IMR-90 (cell line): ENCODE results near the gene ATP6AP1. TPM values are rescaled to one million over a fixed set of nuclear protein-coding genes. Genes with fewer than 3 reads are reported as not detected.

ENCODE experiments used
- ATAC-seq: fragments of 200-7000 bp; cut with Tn5 transposase; 2 replicates; pipeline ENCODE4 v1.9.1; 2020; ENCODE audit warnings: low read depth, mild to moderate bottlenecking, moderate library complexity
- BruUV-seq: library from RNA; stranded (reverse); fragments of 400-500 nt; replicated peaks from 2 replicates; lab custom pipeline; 2021; lab: Mats Ljungman, UMichigan
- CTCF ChIA-PET: fragments of 300-600 bp; formaldehyde crosslinking; extraction: SDS; loops from one replicate; lab custom pipeline; 2021; ENCODE audit warnings: antibody characterized with exemption; lab: Yijun Ruan, JAX
- POLR2A ChIA-PET: fragments of 300-600 bp; sonication (Branson Sonifier 250); formaldehyde crosslinking; loops from one replicate; lab custom pipeline; 2022; ENCODE audit warnings: antibody characterized with exemption; ENCODE audit not compliant: unreplicated experiment; lab: Charles Lee
- DNase-seq: peaks from one replicate; pipeline ENCODE4 v3.0.0; 2013
- H2AFZ ChIP-seq: replicated peaks from 2 replicates; pipeline ENCODE3; 2013; ENCODE audit warnings: low read length, mild to moderate bottlenecking; ENCODE audit not compliant: poor library complexity
- H2AK5ac ChIP-seq: 2 replicates; pipeline ENCODE4 v1.6.1; 2013; ENCODE audit warnings: low read depth, low read length, inconsistent platforms
- H2AK9ac ChIP-seq: replicated peaks from 2 replicates; pipeline ENCODE3; 2013; ENCODE audit warnings: mild to moderate bottlenecking, low read depth, low read length, moderate library complexity; ENCODE audit not compliant: poor library complexity
- H2BK120ac ChIP-seq: 2 replicates; pipeline ENCODE4 v1.6.1; 2013; ENCODE audit warnings: low read depth, low read length, inconsistent platforms
- H2BK15ac ChIP-seq: 3 replicates; pipeline ENCODE4 v1.6.1; 2013; ENCODE audit warnings: low read depth, low read length, inconsistent platforms
- H2BK20ac ChIP-seq: 2 replicates; pipeline ENCODE4 v1.6.1; 2013; ENCODE audit warnings: low read depth, mild to moderate bottlenecking, inconsistent platforms, low read length, moderate library complexity
- H2BK5ac ChIP-seq: 2 replicates; pipeline ENCODE4 v1.6.1; 2013; ENCODE audit warnings: mild to moderate bottlenecking, low read depth, low read length, inconsistent platforms; ENCODE audit not compliant: poor library complexity, severe bottlenecking
- H3K14ac ChIP-seq: replicated peaks from 2 replicates; pipeline ENCODE4 v1.6.1; 2013; ENCODE audit warnings: low read depth, low read length, inconsistent platforms
- H3K18ac ChIP-seq: 2 replicates; pipeline ENCODE4 v1.6.1; 2013; ENCODE audit warnings: low read depth, low read length, control low read depth
- H3K23ac ChIP-seq: 2 replicates; pipeline ENCODE4 v1.6.1; 2013; ENCODE audit warnings: low read depth, low read length, inconsistent platforms
- H3K27ac ChIP-seq: 2 replicates; pipeline ENCODE4 v1.5.1; 2013; ENCODE audit warnings: mild to moderate bottlenecking, control low read depth, low read length; ENCODE audit not compliant: insufficient read depth
- H3K27me3 ChIP-seq: 2 replicates; pipeline ENCODE4 v1.6.1; 2013; ENCODE audit warnings: low read length; ENCODE audit not compliant: control insufficient read depth, insufficient read depth
- H3K36me3 ChIP-seq: 2 replicates; pipeline ENCODE4 v1.6.1; 2013; ENCODE audit warnings: low read length, mixed read lengths; ENCODE audit not compliant: control insufficient read depth, insufficient read depth
- H3K4ac ChIP-seq: 2 replicates; pipeline ENCODE4 v1.6.1; 2013; ENCODE audit warnings: low read depth, low read length, inconsistent platforms
- H3K4me1 ChIP-seq: 2 replicates; pipeline ENCODE4 v1.6.1; 2013; ENCODE audit warnings: low read length, mixed read lengths; ENCODE audit not compliant: control insufficient read depth, insufficient read depth
- H3K4me2 ChIP-seq: 2 replicates; pipeline ENCODE4 v1.6.1; 2013; ENCODE audit warnings: low read depth, mild to moderate bottlenecking, control low read depth, low read length, moderate library complexity
- H3K4me3 ChIP-seq: 2 replicates; pipeline ENCODE4 v1.5.1; 2013; ENCODE audit warnings: low read depth, mild to moderate bottlenecking, control low read depth, low read length, moderate library complexity; ENCODE audit not compliant: insufficient read depth
- H3K56ac ChIP-seq: 2 replicates; pipeline ENCODE4 v1.6.1; 2013; ENCODE audit warnings: low read length, inconsistent platforms; ENCODE audit not compliant: insufficient read depth; ENCODE audit errors: extremely low read depth
- H3K79me1 ChIP-seq, 2 experiments: 2 replicates each; pipeline ENCODE4 v1.6.1; 2013; ENCODE audit warnings: low read length in 2 of 2, inconsistent platforms in 1 of 2, low read depth in 1 of 2
- H3K9ac ChIP-seq: 2 replicates; pipeline ENCODE4 v1.6.1; 2013; ENCODE audit warnings: low read depth, low read length, control low read depth
- H3K9me1 ChIP-seq: 2 replicates; pipeline ENCODE4 v1.6.1; 2013; ENCODE audit warnings: low read length, inconsistent platforms; ENCODE audit not compliant: insufficient read depth
- H3K9me3 ChIP-seq: 2 replicates; pipeline ENCODE4 v1.6.1; 2013; ENCODE audit warnings: low read length; ENCODE audit not compliant: control insufficient read depth, insufficient read depth
- H4K20me1 ChIP-seq: 2 replicates; pipeline ENCODE4 v1.6.1; 2013; ENCODE audit warnings: low read length, inconsistent platforms; ENCODE audit not compliant: insufficient read depth
- H4K5ac ChIP-seq: 2 replicates; pipeline ENCODE4 v1.6.1; 2013; ENCODE audit warnings: mild to moderate bottlenecking, low read depth, low read length, control low read depth
- H4K8ac ChIP-seq, 2 experiments: 2 replicates each; pipeline ENCODE4 v1.6.1; 2013; ENCODE audit warnings: low read depth in 2 of 2, low read length in 2 of 2, control low read depth in 1 of 2, inconsistent platforms in 1 of 2
- H4K91ac ChIP-seq: 2 replicates; pipeline ENCODE4 v1.6.1; 2013; ENCODE audit warnings: low read depth, low read length, inconsistent platforms; ENCODE audit not compliant: insufficient read depth
- CHD1 ChIP-seq: IDR thresholded peaks from 2 replicates; pipeline ENCODE4 v1.6.1; 2012; ENCODE audit warnings: low read depth, low read length, improper control_type of control experiment
- MXI1 ChIP-seq: IDR thresholded peaks from 2 replicates; pipeline ENCODE4 v1.6.1; 2012; ENCODE audit warnings: low read depth, mild to moderate bottlenecking, low read length, moderate library complexity, borderline replicate concordance
- POLR2A ChIP-seq: IDR thresholded peaks from 2 replicates; pipeline ENCODE4 v1.6.1; 2012; ENCODE audit warnings: mild to moderate bottlenecking, low read depth, low read length
- RCOR1 ChIP-seq: IDR thresholded peaks from 2 replicates; pipeline ENCODE4 v1.6.1; 2012; ENCODE audit warnings: mild to moderate bottlenecking, low read length, improper control_type of control experiment; ENCODE audit not compliant: insufficient replicate concordance
- SMC3 ChIP-seq: fragments of 150-350 bp; IDR thresholded peaks from 2 replicates; pipeline ENCODE4 v1.6.1; 2016; ENCODE audit warnings: low read depth, mild to moderate bottlenecking, antibody characterized with exemption, low read length, moderate library complexity
- WGBS, 2 experiments: methylation state at CpG; one replicate each; pipeline versions ENCODE4 v1.1.5 to v1.1.7; 2013; ENCODE audit warnings: missing lambda C conversion rate in 2 of 2; ENCODE audit not compliant: insufficient read length in 1 of 2; ENCODE audit errors: extremely low coverage in 2 of 2; 5-methylcytosine and 5-hydroxymethylcytosine counted together
- dilution Hi-C: fragments of 300-500 bp; cut with HindIII; formaldehyde crosslinking; loops from one replicate; pipeline ENCODE4 v1.14.3; 2018; ENCODE audit warnings: low sequenced_read_pairs; ENCODE audit not compliant: unreplicated experiment
- in situ Hi-C: fragments of 300-500 bp; cut with MboI; formaldehyde crosslinking; loops from 3 replicates; pipeline ENCODE4 v1.14.3; 2019; ENCODE audit warnings: low sequenced_read_pairs, inconsistent platforms, mixed read lengths
- intact Hi-C: fragments of 100-400 bp; cut with micrococcal nuclease; formaldehyde crosslinking; loops from 2 replicates; pipeline ENCODE4 v1.10.0; 2022
- polyA plus RNA-seq, 3 experiments: library from polyadenylated mRNA; depleted of rRNA; stranded (reverse); fragments of >200 nt; gene quantifications; 2 replicates each; pipeline ENCODE4 v1.2.3, GENCODE V29; 2012; ENCODE audit warnings: low replicate concordance in 1 of 3
- total RNA-seq: library from RNA; depleted of rRNA; stranded (reverse); fragments of >200 nt; gene quantifications from 2 replicates; pipeline ENCODE4 v1.2.3, GENCODE V29; 2012
- TF ChIP-seq, protein P1 (sequence below): fragments of 150-350 bp; IDR thresholded peaks from 2 replicates; pipeline ENCODE4 v1.6.1; 2017; ENCODE audit warnings: mild to moderate bottlenecking, antibody characterized with exemption, low read length, low read depth
- TF ChIP-seq, protein P2 (sequence below): conservative IDR thresholded peaks from 2 replicates; pipeline ENCODE4 v1.5.1; 2012; ENCODE audit warnings: mild to moderate bottlenecking, low read depth, low read length, improper control_type of control experiment
- TF ChIP-seq, protein P3 (sequence below): fragments of 150-350 bp; IDR thresholded peaks from 2 replicates; pipeline ENCODE4 v1.6.1; 2016; ENCODE audit warnings: low read depth, mild to moderate bottlenecking, low read length, moderate library complexity, borderline replicate concordance

ATP6AP1 gene
- total and polyA plus RNA-seq, 2 of the 4 experiments (the other 2 are of a cell fraction): 13.8 to 96.7 TPM

DNA sequence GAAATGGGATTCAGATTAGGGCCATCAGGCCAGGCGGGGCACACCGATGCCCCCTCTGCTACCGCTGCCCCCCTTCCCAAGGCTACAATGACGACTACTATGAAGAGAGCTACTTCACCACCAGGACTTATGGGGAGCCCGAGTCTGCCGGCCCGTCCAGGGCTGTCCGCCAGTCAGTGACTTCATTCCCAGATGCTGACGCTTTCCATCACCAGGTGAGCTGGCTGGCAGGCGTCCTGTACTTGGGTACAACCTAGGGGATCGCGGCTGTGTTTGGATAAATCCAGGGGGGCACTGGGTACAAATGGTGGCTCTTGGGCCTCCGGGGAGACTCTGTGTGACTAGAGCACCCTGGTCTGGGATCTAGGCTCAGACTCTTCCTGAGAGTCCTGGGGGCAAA is 48.3 kb upstream of the ATP6AP1 start:
- Histone ChIP-seq H3K4me2 (peak overlapping the region; percentile 89), H3K4me3 (peak overlapping the region; percentile 96), H4K5ac (no peak overlapping the region), H4K91ac (peak overlapping the region; percentile 35), H3K56ac (no peak overlapping the region), H3K9me3 (no peaks in the 10 kb centered on the region), H4K8ac (peak overlapping the region; percentile 58 to 66; a peak in 2 of 4 replicates), H4K20me1 (peaks cover 17% of the 10 kb centered on the region), H3K9me1 (0 out of 2 replicates have a peak, but pooled peaks cover 5% of the 10 kb centered on the region), H3K27ac (peak overlapping the region; percentile 93), H2AK5ac (peak overlapping the region; percentile 49), H3K4ac (peak overlapping the region; percentile 86; the same call in 1 of the 2 replicates), H3K27me3 (no peaks in the 10 kb centered on the region), H3K14ac (peak overlapping the region; percentile 79), H3K9ac (peak overlapping the region; percentile 94), H3K79me1 (peaks cover 0 to 30% of the 10 kb centered on the region in 2 experiments; a peak in 3 of 4 replicates), H2BK5ac (peak overlapping the region; percentile 79), H2BK120ac (no peak overlapping the region), H2BK15ac (no peak overlapping the region), H3K36me3 (peaks cover 11% of the 10 kb centered on the region; the same call in 1 of the 2 replicates), H3K23ac (peak overlapping the region; percentile 91), H3K18ac (no peak overlapping the region; the same call in 1 of the 2 replicates), H2AFZ (no peak overlapping the region), H2BK20ac (no peak overlapping the region), H2AK9ac (peak overlapping the region; percentile 97), H3K4me1 (peaks cover 10% of the 10 kb centered on the region; the same call in 1 of the 2 replicates)
- POLR2A ChIA-PET: no interaction called here
- WGBS, 2 experiments: 36% methylated on average over 3 of the region's 13 CpGs; no CpG with 5 or more reads in 1 of the 2 experiments
- dilution Hi-C loops: no loop called here
- intact Hi-C loops: no loop called here
- in situ Hi-C loops: no loop called here
- peak; percentile 32 for DNase-seq
- ATAC-seq: no peak
- TF ChIP-seq POLR2A: no peak
- TF ChIP-seq CHD1: no peak
- TF ChIP-seq, protein P1, sequence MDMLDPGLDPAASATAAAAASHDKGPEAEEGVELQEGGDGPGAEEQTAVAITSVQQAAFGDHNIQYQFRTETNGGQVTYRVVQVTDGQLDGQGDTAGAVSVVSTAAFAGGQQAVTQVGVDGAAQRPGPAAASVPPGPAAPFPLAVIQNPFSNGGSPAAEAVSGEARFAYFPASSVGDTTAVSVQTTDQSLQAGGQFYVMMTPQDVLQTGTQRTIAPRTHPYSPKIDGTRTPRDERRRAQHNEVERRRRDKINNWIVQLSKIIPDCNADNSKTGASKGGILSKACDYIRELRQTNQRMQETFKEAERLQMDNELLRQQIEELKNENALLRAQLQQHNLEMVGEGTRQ: no peak
- TF ChIP-seq MXI1: no peak
- TF ChIP-seq RCOR1: no peak
- TF ChIP-seq, protein P2, sequence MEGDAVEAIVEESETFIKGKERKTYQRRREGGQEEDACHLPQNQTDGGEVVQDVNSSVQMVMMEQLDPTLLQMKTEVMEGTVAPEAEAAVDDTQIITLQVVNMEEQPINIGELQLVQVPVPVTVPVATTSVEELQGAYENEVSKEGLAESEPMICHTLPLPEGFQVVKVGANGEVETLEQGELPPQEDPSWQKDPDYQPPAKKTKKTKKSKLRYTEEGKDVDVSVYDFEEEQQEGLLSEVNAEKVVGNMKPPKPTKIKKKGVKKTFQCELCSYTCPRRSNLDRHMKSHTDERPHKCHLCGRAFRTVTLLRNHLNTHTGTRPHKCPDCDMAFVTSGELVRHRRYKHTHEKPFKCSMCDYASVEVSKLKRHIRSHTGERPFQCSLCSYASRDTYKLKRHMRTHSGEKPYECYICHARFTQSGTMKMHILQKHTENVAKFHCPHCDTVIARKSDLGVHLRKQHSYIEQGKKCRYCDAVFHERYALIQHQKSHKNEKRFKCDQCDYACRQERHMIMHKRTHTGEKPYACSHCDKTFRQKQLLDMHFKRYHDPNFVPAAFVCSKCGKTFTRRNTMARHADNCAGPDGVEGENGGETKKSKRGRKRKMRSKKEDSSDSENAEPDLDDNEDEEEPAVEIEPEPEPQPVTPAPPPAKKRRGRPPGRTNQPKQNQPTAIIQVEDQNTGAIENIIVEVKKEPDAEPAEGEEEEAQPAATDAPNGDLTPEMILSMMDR: no peak
- TF ChIP-seq SMC3: no peak
- TF ChIP-seq, protein P3, sequence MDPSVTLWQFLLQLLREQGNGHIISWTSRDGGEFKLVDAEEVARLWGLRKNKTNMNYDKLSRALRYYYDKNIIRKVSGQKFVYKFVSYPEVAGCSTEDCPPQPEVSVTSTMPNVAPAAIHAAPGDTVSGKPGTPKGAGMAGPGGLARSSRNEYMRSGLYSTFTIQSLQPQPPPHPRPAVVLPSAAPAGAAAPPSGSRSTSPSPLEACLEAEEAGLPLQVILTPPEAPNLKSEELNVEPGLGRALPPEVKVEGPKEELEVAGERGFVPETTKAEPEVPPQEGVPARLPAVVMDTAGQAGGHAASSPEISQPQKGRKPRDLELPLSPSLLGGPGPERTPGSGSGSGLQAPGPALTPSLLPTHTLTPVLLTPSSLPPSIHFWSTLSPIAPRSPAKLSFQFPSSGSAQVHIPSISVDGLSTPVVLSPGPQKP: no peak
- BruUV-seq: no TSS peak
- CTCF ChIA-PET: no interaction called here
